Mesenchymal stem cell (in vitro differentiated cells and primary cell): ENCODE data around the gene PSTK.

ENCODE experiments used
- DNase-seq: peaks from one replicate; pipeline ENCODE4 v3.0.0-alpha.2; 2013
- H2AFZ ChIP-seq: one replicate; pipeline ENCODE4 v1.6.1; 2013; ENCODE audit warnings: low read depth, mild to moderate bottlenecking, control low read depth, inconsistent platforms, low read length, moderate library complexity
- H2AK5ac ChIP-seq: 2 replicates; pipeline ENCODE4 v1.6.1; 2013; ENCODE audit warnings: low read length, moderate library complexity, mild to moderate bottlenecking, inconsistent platforms; ENCODE audit not compliant: severe bottlenecking
- H2BK120ac ChIP-seq: one replicate; pipeline ENCODE4 v1.6.1; 2013; ENCODE audit warnings: low read depth, mild to moderate bottlenecking, inconsistent platforms, low read length, moderate library complexity
- H2BK12ac ChIP-seq, 2 experiments: one replicate each; pipeline ENCODE4 v1.6.1; 2013; ENCODE audit warnings: inconsistent platforms in 2 of 2, low read length in 2 of 2, mild to moderate bottlenecking in 2 of 2, moderate library complexity in 2 of 2, control low read depth in 1 of 2
- H2BK15ac ChIP-seq: one replicate; pipeline ENCODE4 v1.6.1; 2013; ENCODE audit warnings: mild to moderate bottlenecking, low read depth, inconsistent platforms; ENCODE audit not compliant: poor library complexity, severe bottlenecking
- H2BK5ac ChIP-seq: 2 replicates; pipeline ENCODE4 v1.6.1; 2013; ENCODE audit warnings: low read depth, mild to moderate bottlenecking, low read length, control low read depth, inconsistent platforms; ENCODE audit not compliant: poor library complexity, severe bottlenecking
- H3K14ac ChIP-seq, 2 experiments: one replicate each; pipeline ENCODE4 v1.6.1; 2013; ENCODE audit warnings: inconsistent platforms in 2 of 2, low read length in 2 of 2, control low read depth in 1 of 2, mild to moderate bottlenecking in 1 of 2, moderate library complexity in 1 of 2
- H3K18ac ChIP-seq, 2 experiments: one replicate each; pipeline ENCODE4 v1.6.1; 2013; ENCODE audit warnings: inconsistent platforms in 2 of 2, low read length in 2 of 2, control low read depth in 1 of 2, low read depth in 1 of 2, mild to moderate bottlenecking in 1 of 2
- H3K23ac ChIP-seq, 2 experiments: one replicate each; pipeline ENCODE4 v1.6.1; 2013; ENCODE audit warnings: inconsistent platforms in 2 of 2, low read length in 2 of 2, mild to moderate bottlenecking in 2 of 2, moderate library complexity in 2 of 2, control low read depth in 1 of 2
- H3K27ac ChIP-seq: 2 replicates; pipeline ENCODE4 v1.5.1; 2013; ENCODE audit warnings: mild to moderate bottlenecking, moderate library complexity, low read length, control low read depth, inconsistent platforms; ENCODE audit not compliant: poor library complexity, severe bottlenecking
- H3K27me3 ChIP-seq, 2 experiments: 2 replicates each; pipeline versions ENCODE4 v1.6.1 to v1.7.0; 2013; ENCODE audit warnings: low read length in 2 of 2, mild to moderate bottlenecking in 2 of 2, moderate library complexity in 2 of 2, control low read depth in 1 of 2, inconsistent platforms in 1 of 2; ENCODE audit not compliant: control insufficient read depth in 1 of 2, insufficient read depth in 1 of 2
- H3K36me3 ChIP-seq, 2 experiments: 2 replicates each; pipeline versions ENCODE4 v1.6.1 to v1.7.0; 2013; ENCODE audit warnings: low read length in 2 of 2, control low read depth in 1 of 2, inconsistent platforms in 1 of 2, low read depth in 1 of 2, mild to moderate bottlenecking in 1 of 2; ENCODE audit not compliant: insufficient read depth in 2 of 2, control insufficient read depth in 1 of 2
- H3K4ac ChIP-seq, 2 experiments: one replicate each; pipeline ENCODE4 v1.6.1; 2013; ENCODE audit warnings: inconsistent platforms in 2 of 2, low read length in 2 of 2, mild to moderate bottlenecking in 2 of 2, moderate library complexity in 2 of 2, control low read depth in 1 of 2, low read depth in 1 of 2
- H3K4me1 ChIP-seq: 2 replicates; pipeline ENCODE4 v1.6.1; 2013; ENCODE audit warnings: low read depth, low read length, control low read depth; ENCODE audit not compliant: control insufficient read depth, insufficient read depth
- H3K4me2 ChIP-seq: 2 replicates; pipeline ENCODE4 v1.6.1; 2013; ENCODE audit warnings: low read length, mild to moderate bottlenecking, inconsistent platforms; ENCODE audit not compliant: poor library complexity, severe bottlenecking
- H3K4me3 ChIP-seq, 2 experiments: 2 replicates each; pipeline versions ENCODE4 v1.5.1 to v1.7.0; 2013; ENCODE audit warnings: low read length in 2 of 2, mild to moderate bottlenecking in 2 of 2, control low read depth in 1 of 2, low read depth in 1 of 2; ENCODE audit not compliant: insufficient read depth in 1 of 2
- H3K79me1 ChIP-seq: replicated peaks from 2 replicates; pipeline ENCODE4 v1.6.1; 2013; ENCODE audit warnings: mild to moderate bottlenecking, control low read depth, low read length, inconsistent platforms; ENCODE audit not compliant: poor library complexity, severe bottlenecking
- H3K9ac ChIP-seq: 2 replicates; pipeline ENCODE4 v1.7.0; 2013; ENCODE audit warnings: mild to moderate bottlenecking, low read length, moderate library complexity
- H3K9me3 ChIP-seq: 2 replicates; pipeline ENCODE4 v1.7.0; 2013; ENCODE audit warnings: mild to moderate bottlenecking, low read length; ENCODE audit not compliant: control insufficient read depth
- H4K8ac ChIP-seq: one replicate; pipeline ENCODE4 v1.6.1; 2013; ENCODE audit warnings: inconsistent platforms, mild to moderate bottlenecking, low read length, moderate library complexity
- H4K91ac ChIP-seq: one replicate; pipeline ENCODE4 v1.6.1; 2013; ENCODE audit warnings: mild to moderate bottlenecking, low read length, inconsistent platforms
- WGBS: methylation state at CpG from one replicate; pipeline ENCODE4 v1.1.7; 2013; ENCODE audit warnings: mixed read lengths; 5-methylcytosine and 5-hydroxymethylcytosine counted together

The PSTK gene

DNA sequence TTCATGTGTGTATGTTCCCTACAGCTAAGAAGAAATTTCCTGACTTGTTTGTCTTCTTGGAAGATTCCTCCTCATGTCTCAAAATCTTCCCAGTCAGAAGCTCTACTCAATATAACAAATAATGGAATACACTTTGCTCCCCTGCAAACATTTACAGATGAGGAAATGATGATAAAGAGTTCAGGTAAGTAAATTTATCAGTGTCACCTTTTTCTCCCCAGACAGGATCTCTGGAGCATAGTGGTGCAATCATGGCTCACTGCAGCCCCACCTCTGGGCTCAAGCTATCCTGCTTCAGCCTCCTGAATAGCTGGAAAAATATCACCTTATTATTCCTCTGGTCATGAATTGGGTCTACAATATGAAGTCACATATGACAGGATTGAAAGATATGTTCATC, 54.1 kb downstream of the PSTK start:
- H3K9me3 ChIP-seq, result no peaks in the 10 kb centered on the region
- H2BK12ac ChIP-seq, result no peak overlapping the region
- H4K8ac ChIP-seq, result no peak overlapping the region
- no peak overlapping the region for H2BK120ac ChIP-seq
- no peaks in the 10 kb centered on the region for H3K27me3 ChIP-seq
- H3K79me1 ChIP-seq, result no peaks in the 10 kb centered on the region
- no peak overlapping the region for H3K4me3 ChIP-seq
- no peak overlapping the region for H2BK15ac ChIP-seq
- no peak overlapping the region for H3K18ac ChIP-seq
- H2AK5ac ChIP-seq, result no peak overlapping the region
- no peak overlapping the region for H3K23ac ChIP-seq
- no peak overlapping the region for H2AFZ ChIP-seq
- H3K9ac ChIP-seq, result no peak overlapping the region
- H3K27ac ChIP-seq, result no peak overlapping the region
- no peak overlapping the region for H3K4me2 ChIP-seq
- peaks cover 0 to 17% of the 10 kb centered on the region in 2 experiments for H3K36me3 ChIP-seq
- no peak overlapping the region for H3K4ac ChIP-seq
- DNase-seq, result no peak
- no peaks in the 10 kb centered on the region for H3K4me1 ChIP-seq
- no peak overlapping the region for H4K91ac ChIP-seq
- H2BK5ac ChIP-seq, result no peak overlapping the region
- H3K14ac ChIP-seq, result no peak overlapping the region

DNA sequence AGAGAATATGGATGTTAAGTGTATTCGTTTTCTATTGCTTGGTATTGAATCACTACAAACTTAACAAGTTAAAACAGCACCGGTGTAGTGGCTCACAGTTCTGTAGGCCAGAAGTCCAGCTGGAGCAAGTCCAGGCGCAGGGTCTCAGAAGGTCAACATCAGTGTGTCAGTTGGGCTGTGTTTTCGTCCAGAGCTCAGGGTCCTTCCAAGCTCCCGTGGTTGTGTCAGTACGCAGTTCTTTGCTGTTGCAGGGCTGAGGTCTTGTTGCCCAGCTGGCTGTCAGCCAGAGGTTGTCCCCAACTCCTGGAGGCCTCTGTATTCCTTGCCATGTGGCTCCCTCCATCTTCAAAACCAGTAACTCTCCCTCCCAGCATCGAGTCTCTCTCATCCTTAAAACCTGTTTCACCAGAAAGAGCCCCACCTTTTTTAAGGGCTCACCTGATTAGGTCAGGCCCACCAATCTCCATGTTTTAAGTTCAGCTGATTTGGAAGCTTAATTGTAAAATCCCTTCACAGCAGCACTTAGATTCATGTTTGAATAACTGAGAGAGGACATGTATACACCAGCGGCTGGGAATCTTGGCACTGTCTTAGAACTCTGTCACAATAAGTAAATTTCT, 55.4 kb downstream of the PSTK start:
- Histone ChIP-seq H2BK12ac (no peak overlapping the region), H3K36me3 (peaks cover 0 to 17% of the 10 kb centered on the region in 2 experiments), H3K4me3 (no peak overlapping the region), H2AFZ (no peak overlapping the region), H4K8ac (no peak overlapping the region), H3K23ac (no peak overlapping the region), H3K27ac (no peak overlapping the region), H3K79me1 (no peaks in the 10 kb centered on the region), H2BK5ac (no peak overlapping the region), H3K4ac (no peak overlapping the region), H4K91ac (no peak overlapping the region), H3K4me2 (no peak overlapping the region), H3K4me1 (no peaks in the 10 kb centered on the region), H3K27me3 (no peaks in the 10 kb centered on the region), H2BK15ac (no peak overlapping the region), H3K9me3 (no peaks in the 10 kb centered on the region), H2BK120ac (no peak overlapping the region), H3K18ac (no peak overlapping the region), H3K9ac (no peak overlapping the region), H2AK5ac (no peak overlapping the region), H3K14ac (no peak overlapping the region)
- WGBS, result 91% methylated on average over 7 of the region's 8 CpGs
- DNase-seq, result no peak

DNA sequence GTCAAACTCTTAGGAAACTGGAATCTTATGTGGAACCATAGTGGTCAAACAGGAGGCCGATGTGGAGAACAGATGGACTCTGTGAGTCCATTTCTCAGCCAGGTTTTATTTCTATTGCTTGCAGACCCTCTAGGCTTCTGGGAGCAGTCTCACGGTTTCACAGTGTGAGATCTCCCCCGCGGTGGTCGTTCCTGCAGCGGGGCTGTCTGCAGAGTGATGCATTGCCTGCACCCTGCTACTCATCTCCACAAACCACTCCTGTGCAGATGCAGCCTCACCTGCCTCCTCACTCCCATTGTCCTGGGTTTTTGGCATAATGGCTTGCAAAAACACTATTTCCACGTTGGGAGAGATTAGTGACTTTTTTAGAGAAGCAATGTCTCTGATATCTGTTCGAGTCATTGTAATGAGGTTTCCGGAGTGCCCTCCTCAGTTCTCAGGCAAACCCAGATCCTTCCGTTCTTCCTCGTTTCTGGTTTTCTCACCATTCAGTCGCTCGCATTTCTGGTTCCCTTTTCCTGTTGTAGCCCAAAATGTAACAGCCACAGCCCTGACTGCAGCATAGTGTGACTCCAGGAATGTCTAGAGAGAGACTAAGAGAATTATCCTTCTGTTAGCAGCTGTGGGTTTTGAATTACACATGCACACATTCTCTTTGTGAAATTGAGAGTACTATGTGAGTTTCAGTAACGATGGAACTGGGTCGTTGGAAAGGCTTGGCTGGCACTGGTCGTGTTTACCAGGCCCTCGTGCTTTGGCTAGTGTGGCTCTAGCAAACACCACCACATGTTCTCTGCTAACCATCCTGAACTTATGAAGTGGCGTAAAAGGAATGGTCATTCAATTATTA, 58.8 kb downstream of the PSTK start:
- no peak overlapping the region for H3K4me2 ChIP-seq
- H2BK120ac ChIP-seq, result no peak overlapping the region
- H2BK12ac ChIP-seq, result no peak overlapping the region
- H3K4me1 ChIP-seq, result no peaks in the 10 kb centered on the region
- H2AK5ac ChIP-seq, result no peak overlapping the region
- H3K9me3 ChIP-seq, result no peaks in the 10 kb centered on the region
- H3K4ac ChIP-seq, result no peak overlapping the region
- H3K79me1 ChIP-seq, result no peaks in the 10 kb centered on the region
- peaks cover 0 to 17% of the 10 kb centered on the region in 2 experiments for H3K36me3 ChIP-seq
- no peak overlapping the region for H2BK5ac ChIP-seq
- 79% methylated on average over 17 of the region's 18 CpGs for WGBS
- no peak overlapping the region for H3K18ac ChIP-seq
- no peaks in the 10 kb centered on the region for H3K27me3 ChIP-seq
- H3K23ac ChIP-seq, result no peak overlapping the region
- H4K91ac ChIP-seq, result no peak overlapping the region
- no peak overlapping the region for H3K27ac ChIP-seq
- H3K9ac ChIP-seq, result no peak overlapping the region
- no peak overlapping the region for H2BK15ac ChIP-seq
- H3K4me3 ChIP-seq, result no peak overlapping the region
- H4K8ac ChIP-seq, result no peak overlapping the region
- no peak overlapping the region for H3K14ac ChIP-seq
- H2AFZ ChIP-seq, result no peak overlapping the region
- DNase-seq, result no peak

DNA sequence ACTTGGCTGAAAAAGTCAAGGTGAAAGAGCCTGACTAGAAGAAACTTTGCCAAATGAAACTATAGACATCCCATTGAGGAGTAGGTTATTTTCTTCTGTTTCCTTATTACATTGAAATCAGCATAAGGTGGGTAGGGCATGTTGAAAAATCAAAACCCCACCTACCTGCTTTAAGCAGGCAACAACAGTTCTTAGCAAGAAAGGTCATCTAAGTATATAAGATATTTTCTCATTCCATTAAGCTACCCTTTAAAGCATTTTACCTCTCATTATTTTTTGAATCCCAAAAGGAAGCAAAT, 59.4 kb downstream of the PSTK start:
- peaks cover 0 to 17% of the 10 kb centered on the region in 2 experiments for H3K36me3 ChIP-seq
- no peak overlapping the region for H3K4ac ChIP-seq
- no peak overlapping the region for H3K23ac ChIP-seq
- no peak overlapping the region for H3K27ac ChIP-seq
- H3K4me3 ChIP-seq, result no peak overlapping the region
- no peak overlapping the region for H2BK15ac ChIP-seq
- H2AFZ ChIP-seq, result no peak overlapping the region
- H4K8ac ChIP-seq, result no peak overlapping the region
- H2AK5ac ChIP-seq, result no peak overlapping the region
- no peak overlapping the region for H3K9ac ChIP-seq
- H2BK12ac ChIP-seq, result no peak overlapping the region
- no peaks in the 10 kb centered on the region for H3K4me1 ChIP-seq
- no peak overlapping the region for H3K14ac ChIP-seq
- H4K91ac ChIP-seq, result no peak overlapping the region
- H2BK5ac ChIP-seq, result no peak overlapping the region
- H3K27me3 ChIP-seq, result no peaks in the 10 kb centered on the region
- H3K79me1 ChIP-seq, result no peaks in the 10 kb centered on the region
- no peak overlapping the region for H3K4me2 ChIP-seq
- no peaks in the 10 kb centered on the region for H3K9me3 ChIP-seq
- H2BK120ac ChIP-seq, result no peak overlapping the region
- no peak for DNase-seq
- no peak overlapping the region for H3K18ac ChIP-seq
